Measurements from ENCODE around the gene MRO. TPM values are rescaled to one million over a fixed set of nuclear protein-coding genes. Genes with fewer than 3 reads are reported as not detected.

The MRO gene
- total and polyA plus RNA-seq, 2 of the 8 experiments (the other 6 are each of a cell fraction or from before 2014, with no cell fraction given): 0.65 to 1.0 TPM

DNA sequence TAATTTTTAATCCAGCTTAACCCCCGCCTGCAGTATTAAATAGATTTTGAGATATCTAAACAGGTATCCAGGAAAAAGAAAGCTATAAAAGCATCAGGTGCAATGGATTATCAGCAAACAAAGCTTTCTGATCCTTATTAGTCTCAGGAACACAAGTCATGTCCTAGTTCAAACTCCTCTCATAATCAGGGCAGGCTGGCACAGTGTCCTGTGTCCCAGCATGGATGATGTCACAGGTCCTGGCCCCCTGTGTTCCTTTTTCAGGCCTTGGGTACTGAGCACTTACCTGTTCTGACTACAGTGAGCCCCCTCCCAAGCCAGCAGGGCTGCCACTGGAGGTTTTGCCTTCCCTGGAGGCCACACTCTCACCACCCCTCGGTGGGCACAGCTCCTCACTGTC lies 19.5 kb upstream of the MRO start:
- no peaks in the 10 kb centered on the region for H3K36me3 ChIP-seq (ENCODE audit: control insufficient read depth in 2 of 4, insufficient read depth in 4 of 4, low read length in 3 of 4)
- POLR2A ChIA-PET (ENCODE audit: partially characterized antibody): no interaction called here

More for the DNA sequence above, 19.5 kb upstream of the MRO start:
- Histone ChIP-seq H2BK20ac (ENCODE audit: low read length) (no peak overlapping the region), H3K4me2 (ENCODE audit: insufficient read depth in 1 of 2, low read depth in 2 of 2, low read length in 2 of 2) (no peak overlapping the region), H2AK5ac (ENCODE audit: low read depth, low read length) (no peak overlapping the region), H3K4me1 (replicated peaks in 1 of 4; ENCODE audit: control insufficient read depth in 3 of 4, insufficient read depth in 4 of 4, low read length in 3 of 4) (no peaks in the 10 kb centered on the region), H3K4ac (replicated peaks; ENCODE audit: insufficient read length, low read depth, low read length) (no peak overlapping the region), H3K27me3 (replicated peaks in 1 of 4; ENCODE audit: control insufficient read depth in 3 of 4, extremely low read depth in 1 of 4, insufficient read depth in 3 of 4, low read length in 3 of 4) (no peaks in the 10 kb centered on the region), H2BK15ac (ENCODE audit: low read length) (no peak overlapping the region), H3K23ac (ENCODE audit: insufficient read length) (no peak overlapping the region), H2BK5ac (ENCODE audit: low read depth, low read length) (no peak overlapping the region), H3K79me1 (ENCODE audit: low read depth, low read length) (no peaks in the 10 kb centered on the region), H3K56ac (replicated peaks; ENCODE audit: insufficient read length, low read depth, low read length) (no peak overlapping the region), H4K5ac (ENCODE audit: insufficient read length, low read depth, low read length) (no peak overlapping the region), H3K14ac (ENCODE audit: insufficient read length) (no peak overlapping the region), H2BK120ac (replicated peaks; ENCODE audit: low read depth, low read length) (no peak overlapping the region), H4K20me1 (replicated peaks in 1 of 2; ENCODE audit: control insufficient read depth in 1 of 2, insufficient read depth in 2 of 2, low read length in 2 of 2) (no peaks in the 10 kb centered on the region), H3K4me3 (ENCODE audit: extremely low read depth in 1 of 4, insufficient read depth in 2 of 4, low read depth in 3 of 4, low read length in 4 of 4) (no peak overlapping the region), H2BK12ac (ENCODE audit: low read depth, low read length) (no peak overlapping the region), H3K9me3 (ENCODE audit: insufficient read depth in 2 of 2, low read depth in 1 of 2, low read length in 1 of 2) (no peaks in the 10 kb centered on the region), H3K79me2 (ENCODE audit: control insufficient read depth in 1 of 2, insufficient read depth in 2 of 2, low read length in 2 of 2) (no peaks in the 10 kb centered on the region), H3K18ac (ENCODE audit: extremely low read depth, low read length) (no peak overlapping the region), H4K8ac (ENCODE audit: extremely low read depth, insufficient read depth, low read length) (no peak overlapping the region), H2AFZ (ENCODE audit: low read length) (no peak overlapping the region), H3K9ac (replicated peaks in 1 of 4; ENCODE audit: extremely low read depth in 1 of 4, low read depth in 3 of 4, low read length in 3 of 4) (no peak overlapping the region), H4K91ac (replicated peaks; ENCODE audit: insufficient read length, low read length) (no peak overlapping the region), H3K27ac (ENCODE audit: low read depth, low read length) (no peak overlapping the region), H3K23me2 (ENCODE audit: low read depth, low read length) (no peaks in the 10 kb centered on the region)
- TF ChIP-seq JUND (IDR thresholded peaks at IDR 0.05; ENCODE audit: low read length) (no peak), TCF12 (IDR thresholded peaks at IDR 0.05; ENCODE audit: low read depth, low read length) (no peak), RNF2 (IDR thresholded peaks at IDR 0.05; ENCODE audit: borderline replicate concordance, low read depth, low read length, missing control alignments, poor library complexity, severe bottlenecking) (no peak), USF2 (IDR thresholded peaks at IDR 0.05; ENCODE audit: low read length) (no peak), EZH2 (IDR thresholded peaks at IDR 0.05; ENCODE audit: low read depth, low read length, severe bottlenecking) (no peak), SIX5 (IDR thresholded peaks at IDR 0.05; ENCODE audit: low read depth, low read length) (no peak), SIN3A (conservative IDR thresholded peaks at IDR 0.05 in 1 of 2, IDR thresholded peaks at IDR 0.05 in 1 of 2; ENCODE audit: low read depth in 1 of 2, low read length in 2 of 2) (no peak), NANOG (IDR thresholded peaks at IDR 0.05; ENCODE audit: insufficient read depth, low read depth, low read length, poor library complexity, severe bottlenecking) (no peak), SP1 (IDR thresholded peaks at IDR 0.05; ENCODE audit: low read depth, low read length) (no peak), TEAD4 (IDR thresholded peaks at IDR 0.05; ENCODE audit: low read depth, low read length) (no peak), SRF (IDR thresholded peaks at IDR 0.05; ENCODE audit: low read depth, low read length) (no peak)
- TF ChIP-seq, protein P1, sequence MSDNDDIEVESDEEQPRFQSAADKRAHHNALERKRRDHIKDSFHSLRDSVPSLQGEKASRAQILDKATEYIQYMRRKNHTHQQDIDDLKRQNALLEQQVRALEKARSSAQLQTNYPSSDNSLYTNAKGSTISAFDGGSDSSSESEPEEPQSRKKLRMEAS (IDR thresholded peaks at IDR 0.05): no peak
- WGBS, 2 experiments (ENCODE audit: extremely low coverage in 1 of 2, insufficient coverage in 1 of 2, insufficient read length in 1 of 2, insufficient replicate concordance in 2 of 2, low coverage in 1 of 2, low lambda C conversion rate in 2 of 2, missing lambda C conversion rate in 1 of 2): 93% methylated on average over 2 of the region's 2 CpGs; no CpG with 5 or more reads in 1 of the 2 experiments
- FAIRE-seq (no peak), DNase-seq (ENCODE audit: low read depth in 1 of 2, low spot score in 2 of 2) (no peak)
- CTCF ChIA-PET (ENCODE audit: partially characterized antibody): interaction anchor here (2.7 kb wide), 1 partner anchor 19 kb away, joined by 10 read pairs; the partner anchor contains the start of gene MRO
